Lung (tissue), 12 donors: Measurements from ENCODE around the gene CHML. TPM values are rescaled to one million over a fixed set of nuclear protein-coding genes. Genes with fewer than 3 reads are reported as not detected.

Experiments
- ATAC-seq: fragments of 200-7000 bp; cut with Tn5 transposase; one replicate; pipeline ENCODE4 v1.9.1; 2020; ENCODE audit warnings: moderate number of reproducible peaks; ENCODE audit not compliant: insufficient read depth, low FRiP score
- DNase-seq, 3 donors: peaks; one replicate each; pipeline ENCODE4 v3.0.0-alpha.2; 2013 to 2017
- H3K27ac ChIP-seq, 2 donors: one replicate each; pipeline ENCODE4 v1.5.1; 2013; ENCODE audit warnings: mild to moderate bottlenecking in 2 of 2, moderate library complexity in 2 of 2, control low read depth in 1 of 2, inconsistent platforms in 1 of 2, low read depth in 1 of 2, low read length in 1 of 2
- H3K27me3 ChIP-seq, 3 donors: one replicate each; pipeline ENCODE4 v1.5.1; 2013; ENCODE audit warnings: low read length in 2 of 3; ENCODE audit not compliant: control insufficient read depth in 3 of 3, insufficient read depth in 3 of 3
- H3K36me3 ChIP-seq, 4 donors: one replicate each; pipeline ENCODE4 v1.5.1; 2013; ENCODE audit warnings: low read length in 4 of 4, mild to moderate bottlenecking in 1 of 4, moderate library complexity in 1 of 4; ENCODE audit not compliant: control insufficient read depth in 4 of 4, insufficient read depth in 4 of 4
- H3K4me1 ChIP-seq, 5 donors: one replicate each; pipeline ENCODE4 v1.5.1; 2013; ENCODE audit warnings: low read length in 5 of 5, mild to moderate bottlenecking in 2 of 5, moderate library complexity in 1 of 5; ENCODE audit not compliant: control insufficient read depth in 5 of 5, insufficient read depth in 5 of 5
- H3K4me3 ChIP-seq: one replicate; pipeline ENCODE4 v1.5.1; 2013; ENCODE audit warnings: mild to moderate bottlenecking, control low read depth, moderate library complexity
- H3K9ac ChIP-seq, 2 donors: one replicate each; pipeline ENCODE4 v1.5.1; 2013; ENCODE audit warnings: low read length in 2 of 2, control low read depth in 1 of 2; ENCODE audit not compliant: insufficient read depth in 1 of 2
- H3K9me3 ChIP-seq, 4 donors: one replicate each; pipeline ENCODE4 v1.5.1; 2013; ENCODE audit warnings: low read length in 3 of 4, mild to moderate bottlenecking in 1 of 4, moderate library complexity in 1 of 4; ENCODE audit not compliant: control insufficient read depth in 4 of 4, insufficient read depth in 3 of 4
- CTCF ChIP-seq: IDR thresholded peaks from 2 replicates; pipeline ENCODE4 v1.5.1; 2012; ENCODE audit warnings: mild to moderate bottlenecking; ENCODE audit errors: control extremely low read depth, extremely low read depth
- WGBS, 2 donors: extraction: QIAGEN DNeasy Blood & Tissue Kit; methylation state at CpG; one replicate each; pipeline ENCODE4 v1.1.7; 2013; 5-methylcytosine and 5-hydroxymethylcytosine counted together
- polyA plus RNA-seq, 2 donors: library from polyadenylated mRNA; stranded (reverse); fragments of 200-250 nt; gene quantifications; one replicate each; pipeline ENCODE4 v1.2.1, GENCODE V29; 2013
- total RNA-seq, 2 donors: library from RNA; depleted of rRNA in 1 of 2; stranded (reverse); fragments of >200 nt in 1 of 2; gene quantifications; one replicate each; pipeline ENCODE4 v1.2.1, GENCODE V29; 2014 to 2021
- donor health status: control.
- donor health status: control.
- donor health status: Bipolar disorder and iron deficiency.
- donor health status: healthy.
- donor health status: DM: yes; HTN: yes; CAD: no.

Gene CHML
- total and polyA plus RNA-seq, 4 donors = 2.4 to 24.6 (median 4.8) TPM

GRCh38 chr1:241638099-241638682 lies 2.0 kb downstream of the CHML start:
- Histone ChIP-seq H3K4me1 (peaks cover 0 to 17% (median 11%) of the 10 kb centered on the region in 5 donors), H3K4me3 (no peak overlapping the region), H3K9me3 (no peaks in the 10 kb centered on the region), H3K9ac (no peak overlapping the region), H3K27me3 (no peaks in the 10 kb centered on the region), H3K36me3 (peaks cover 0 to 13% (median 5%) of the 10 kb centered on the region in 4 donors), H3K27ac (no peak overlapping the region)
- no peak for TF ChIP-seq CTCF
- ATAC-seq (no peak), DNase-seq (no peak)
- WGBS, 2 donors = 70 to 79% methylated on average over 5 of the region's 5 CpGs

- no peaks in the 10 kb centered on the region for H3K9me3 ChIP-seq
- DNase-seq (no peak), ATAC-seq (no peak)
- H3K4me1 ChIP-seq = peaks cover 0 to 17% (median 11%) of the 10 kb centered on the region in 5 donors
- no peak overlapping the region for H3K9ac ChIP-seq
- TF ChIP-seq CTCF = no peak
- no peak overlapping the region for H3K27ac ChIP-seq
- no peaks in the 10 kb centered on the region for H3K27me3 ChIP-seq
- H3K36me3 ChIP-seq = peaks cover 0 to 15% (median 6%) of the 10 kb centered on the region in 4 donors
- no peak overlapping the region for H3K4me3 ChIP-seq
- 62 to 84% methylated on average over 4 of the region's 4 CpGs for WGBS, 2 donors
These were observed 2.6 kb downstream of the CHML start for GRCh38 chr1:241637604-241638003.

- Histone ChIP-seq H3K9me3 (no peaks in the 10 kb centered on the region), H3K4me3 (no peak overlapping the region), H3K4me1 (peaks cover 0 to 17% (median 11%) of the 10 kb centered on the region in 5 donors), H3K27me3 (no peaks in the 10 kb centered on the region), H3K27ac (no peak overlapping the region), H3K36me3 (peaks cover 0 to 15% (median 6%) of the 10 kb centered on the region in 4 donors), H3K9ac (no peak overlapping the region)
- no peak for DNase-seq
- ATAC-seq = no peak
- TF ChIP-seq CTCF = no peak
These were observed 3.1 kb downstream of the CHML start for GRCh38 chr1:241637046-241637590.

GRCh38 chr1:241636291-241636690 lies 3.9 kb downstream of the CHML start:
- 81 to 82% methylated on average over 1 of the region's 1 CpG for WGBS, 2 donors
- H3K9ac ChIP-seq = no peak overlapping the region
- peaks cover 0 to 17% (median 11%) of the 10 kb centered on the region in 5 donors for H3K4me1 ChIP-seq
- no peak overlapping the region for H3K27ac ChIP-seq
- H3K27me3 ChIP-seq = no peaks in the 10 kb centered on the region
- DNase-seq (peak in 2 of 3 donors; percentile 25 to 52), ATAC-seq (no peak)
- no peaks in the 10 kb centered on the region for H3K9me3 ChIP-seq
- no peak overlapping the region for H3K4me3 ChIP-seq
- no peak for TF ChIP-seq CTCF
- peaks cover 0 to 15% (median 6%) of the 10 kb centered on the region in 4 donors for H3K36me3 ChIP-seq
